Liver (tissue), 3 donors: ENCODE data around the gene SFMBT2.

ENCODE experiments used
- ATF3 ChIP-seq: IDR thresholded peaks from 2 replicates; pipeline ENCODE4 v1.6.1; 2016; ENCODE audit warnings: antibody characterized with exemption
- CTCF ChIP-seq: fragments of 150-350 bp; IDR thresholded peaks from 2 replicates; pipeline ENCODE4 v1.5.1; 2017; ENCODE audit warnings: improper control_type of control experiment, low read depth, low read length; ENCODE audit not compliant: missing input control
- EGR1 ChIP-seq, 2 donors: IDR thresholded peaks; 2 replicates each; pipeline ENCODE4 v1.6.1; 2016 to 2018; ENCODE audit warnings: antibody characterized with exemption in 2 of 2, low read depth in 2 of 2
- GABPA ChIP-seq, 2 donors: IDR thresholded peaks in 1 of 2; conservative IDR thresholded peaks in 1 of 2; 2 replicates each; pipeline ENCODE4 v1.6.1; 2016; ENCODE audit warnings: antibody characterized with exemption in 2 of 2, mild to moderate bottlenecking in 1 of 2, moderate library complexity in 1 of 2
- HNF4G ChIP-seq: IDR thresholded peaks from 2 replicates; pipeline ENCODE4 v1.6.1; 2016; ENCODE audit warnings: antibody characterized with exemption
- NR2F2 ChIP-seq: IDR thresholded peaks from 2 replicates; pipeline ENCODE4 v1.6.1; 2016; ENCODE audit warnings: antibody characterized with exemption
- REST ChIP-seq: IDR thresholded peaks from 2 replicates; pipeline ENCODE4 v1.6.1; 2016; ENCODE audit warnings: antibody characterized with exemption, mild to moderate bottlenecking
- RXRA ChIP-seq, 2 donors: IDR thresholded peaks; 2 replicates each; pipeline ENCODE4 v1.6.1; 2017 to 2018; ENCODE audit warnings: antibody characterized with exemption in 2 of 2, mild to moderate bottlenecking in 1 of 2
- SP1 ChIP-seq: IDR thresholded peaks from 2 replicates; pipeline ENCODE4 v1.6.1; 2018; ENCODE audit warnings: antibody characterized with exemption, mild to moderate bottlenecking
- TAF1 ChIP-seq: conservative IDR thresholded peaks from 2 replicates; pipeline ENCODE4 v1.6.1; 2016; ENCODE audit warnings: antibody characterized with exemption, mild to moderate bottlenecking
- YY1 ChIP-seq: IDR thresholded peaks from 2 replicates; pipeline ENCODE4 v1.6.1; 2016; ENCODE audit warnings: antibody characterized with exemption, mild to moderate bottlenecking
- ZBTB33 ChIP-seq: IDR thresholded peaks from 2 replicates; pipeline ENCODE4 v1.6.1; 2016; ENCODE audit warnings: antibody characterized with exemption
- donor health status: healthy.
- donor health status: healthy.

GRCh38 chr10:7260912-7261311 lies 149.9 kb downstream of the SFMBT2 start:
- TF ChIP-seq REST (no peak), CTCF (no peak), TAF1 (no peak), NR2F2 (no peak), SP1 (no peak), GABPA (IDR thresholded peaks at IDR 0.05 in 1 of 2, conservative IDR thresholded peaks at IDR 0.05 in 1 of 2) (no peak), ZBTB33 (no peak), RXRA (IDR thresholded peaks at IDR 0.05) (no peak), HNF4G (no peak), ATF3 (no peak), YY1 (no peak), EGR1 (IDR thresholded peaks at IDR 0.05; ENCODE audit: low read depth in 2 of 2) (no peak)
